ENCODE results near the gene LCN9.
"Not testable (repeated sequence)": the region's sequence is repeated elsewhere in the genome, so short reads cannot be mapped to it uniquely, and the experiment has no call there.

The LCN9 gene

DNA sequence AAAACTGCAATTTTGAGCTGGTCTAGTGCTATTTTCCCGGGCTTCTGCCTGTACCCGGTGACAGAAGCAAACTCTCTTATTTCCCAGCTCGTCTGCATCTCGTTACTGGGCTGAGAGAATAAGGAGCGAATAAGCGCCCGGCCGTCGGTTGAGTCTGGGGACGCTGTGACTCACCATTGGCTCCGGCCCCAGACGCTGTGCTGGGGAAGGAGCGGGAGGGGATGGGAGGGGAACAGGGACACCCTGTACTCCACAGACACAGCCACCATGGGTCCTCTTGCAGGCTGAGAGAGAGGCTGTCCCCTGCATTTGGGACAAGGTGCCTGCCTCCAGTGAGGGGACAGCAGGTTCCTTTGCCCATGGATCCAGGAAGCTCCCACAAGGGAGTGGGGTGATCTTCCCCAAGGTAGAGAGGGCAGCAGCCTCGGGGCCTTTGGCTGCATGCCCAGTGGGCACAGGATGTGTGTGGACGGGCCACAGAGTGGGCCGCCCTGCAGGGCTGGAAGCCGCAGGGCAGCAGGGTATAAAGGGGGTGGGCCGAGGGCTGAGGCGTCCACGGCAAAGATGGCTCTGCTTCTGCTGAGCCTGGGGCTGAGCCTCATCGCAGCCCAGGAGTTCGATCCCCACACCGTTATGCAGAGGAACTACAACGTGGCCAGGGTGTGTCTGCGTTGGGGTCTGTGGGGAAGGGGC is at the start of gene LCN9:
LCN9 (plus strand) TSS at position 552 of the 693 bp plus-strand sequence; CDS start at position 565, 13 bp downstream.
- no peak for DNase-seq (ENCODE audit: extremely low read depth in 1 of 2, low read depth in 1 of 2)

DNA sequence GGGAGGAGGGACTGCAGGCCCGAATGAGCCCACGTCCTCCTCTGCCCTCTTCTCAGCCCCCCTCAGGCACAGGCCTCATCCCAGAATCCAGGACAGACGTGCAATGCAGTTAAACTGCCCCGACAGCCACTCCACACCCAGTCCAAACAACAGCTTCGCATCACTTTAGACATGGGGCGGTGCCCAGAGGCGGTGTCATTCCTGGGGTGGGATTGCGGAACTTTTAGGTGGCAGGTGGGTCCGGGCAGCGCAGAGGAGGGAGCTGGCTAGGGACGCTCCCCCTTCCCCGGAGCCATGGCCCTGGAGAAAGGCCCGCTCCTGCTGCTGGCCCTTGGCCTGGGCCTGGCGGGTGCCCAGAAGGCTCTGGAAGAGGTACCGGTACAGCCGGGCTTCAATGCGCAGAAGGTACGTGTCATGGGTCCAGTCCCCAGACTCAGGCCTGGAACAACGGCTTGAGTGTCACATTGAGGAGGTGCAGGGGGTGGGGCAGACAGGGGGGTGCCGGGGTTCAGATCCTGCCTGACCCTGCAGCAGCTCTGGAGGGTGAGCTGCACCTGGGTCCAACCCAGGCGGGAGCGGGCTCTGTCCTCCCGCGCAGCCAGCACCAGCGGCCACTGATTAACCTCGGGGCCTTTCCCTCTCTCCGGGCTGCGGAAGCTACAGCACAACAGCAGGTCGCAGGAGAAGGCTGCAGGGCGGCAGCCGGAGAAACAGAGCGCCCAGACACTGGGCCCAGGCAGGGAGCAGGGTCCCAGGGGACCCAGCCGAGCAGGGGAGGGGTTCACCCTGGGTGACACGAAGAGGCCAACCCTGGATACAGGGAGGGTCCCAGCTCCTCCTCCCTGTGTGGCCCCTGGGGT is 48.9 kb upstream of the LCN9 start:
- no peak for DNase-seq (ENCODE audit: extremely low read depth in 1 of 2, low read depth in 1 of 2)

DNA sequence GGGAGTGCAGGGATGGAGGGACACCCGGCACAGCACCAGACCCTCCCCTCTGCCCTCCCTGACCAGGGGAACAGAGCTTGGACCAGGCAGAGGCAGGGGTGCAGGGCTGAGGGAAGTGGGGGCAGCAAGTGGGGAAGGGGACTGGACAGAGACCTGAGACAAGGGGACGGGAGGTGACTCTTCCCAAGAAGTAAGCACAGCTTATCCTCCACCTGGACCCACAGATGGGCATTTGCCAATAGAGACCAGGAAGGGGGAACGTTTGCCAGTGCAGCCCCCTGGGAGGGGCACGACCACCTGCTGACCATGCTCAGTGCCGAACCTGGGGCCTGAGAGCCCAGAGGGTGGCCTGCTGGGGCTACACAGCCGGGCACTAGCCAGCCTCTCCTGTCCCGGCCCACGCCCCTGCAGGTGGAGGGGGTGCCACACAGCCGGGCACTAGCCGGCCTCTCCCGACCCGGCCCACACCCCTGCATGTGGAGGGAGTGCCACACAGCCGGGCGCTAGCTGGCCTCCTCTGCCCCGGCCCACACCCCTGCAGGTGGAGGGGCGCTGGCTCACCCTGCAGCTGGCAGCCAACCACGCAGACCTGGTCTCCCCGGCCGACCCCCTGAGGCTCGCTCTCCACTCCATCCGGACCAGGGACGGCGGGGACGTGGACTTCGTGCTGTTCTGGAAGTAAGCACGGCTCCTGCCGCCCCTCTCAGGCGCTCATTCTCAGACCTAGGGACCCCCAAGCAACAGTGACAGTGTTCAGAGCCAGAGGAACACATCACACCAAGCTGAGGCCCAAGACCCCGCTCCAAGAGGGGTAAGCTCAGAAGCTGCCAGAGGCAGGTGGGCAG is 48.1 kb upstream of the LCN9 start:
- no peak for DNase-seq (ENCODE audit: extremely low read depth in 1 of 2, low read depth in 1 of 2)

GRCh38 chr9:135615666-135616618 is 47.2 kb upstream of the LCN9 start:
- no peak for DNase-seq (ENCODE audit: extremely low read depth in 1 of 2, low read depth in 1 of 2)

- DNase-seq (ENCODE audit: extremely low read depth in 1 of 2, low read depth in 1 of 2) = no peak
Measured at GRCh38 chr9:135616619-135617537, 46.2 kb upstream of the LCN9 start.

- DNase-seq (ENCODE audit: extremely low read depth in 1 of 2, low read depth in 1 of 2) = no peak
Measured at GRCh38 chr9:135617538-135617900, 45.6 kb upstream of the LCN9 start.

DNA sequence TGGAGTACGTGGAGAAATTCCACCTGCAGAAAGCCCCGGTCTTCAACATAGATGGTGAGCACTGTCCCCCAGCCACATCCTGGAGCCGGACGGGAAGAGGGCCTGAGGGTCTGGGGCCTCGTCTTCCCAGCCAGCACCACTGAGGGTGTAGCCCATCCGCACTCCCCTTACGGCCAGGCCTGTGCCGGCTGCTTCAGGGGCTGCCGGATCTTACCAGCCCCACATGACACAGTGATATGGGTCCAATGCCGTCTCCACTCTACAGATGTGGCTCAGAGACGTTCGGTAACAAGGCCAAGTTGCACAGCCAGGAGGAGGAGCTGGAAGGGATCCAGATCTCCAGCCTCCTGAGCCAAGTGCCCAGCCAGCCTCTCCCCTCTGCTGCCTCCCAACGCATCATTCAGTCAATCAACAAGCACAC is 45.1 kb upstream of the LCN9 start:
- no peak for DNase-seq (ENCODE audit: extremely low read depth in 1 of 2, low read depth in 1 of 2)

DNA sequence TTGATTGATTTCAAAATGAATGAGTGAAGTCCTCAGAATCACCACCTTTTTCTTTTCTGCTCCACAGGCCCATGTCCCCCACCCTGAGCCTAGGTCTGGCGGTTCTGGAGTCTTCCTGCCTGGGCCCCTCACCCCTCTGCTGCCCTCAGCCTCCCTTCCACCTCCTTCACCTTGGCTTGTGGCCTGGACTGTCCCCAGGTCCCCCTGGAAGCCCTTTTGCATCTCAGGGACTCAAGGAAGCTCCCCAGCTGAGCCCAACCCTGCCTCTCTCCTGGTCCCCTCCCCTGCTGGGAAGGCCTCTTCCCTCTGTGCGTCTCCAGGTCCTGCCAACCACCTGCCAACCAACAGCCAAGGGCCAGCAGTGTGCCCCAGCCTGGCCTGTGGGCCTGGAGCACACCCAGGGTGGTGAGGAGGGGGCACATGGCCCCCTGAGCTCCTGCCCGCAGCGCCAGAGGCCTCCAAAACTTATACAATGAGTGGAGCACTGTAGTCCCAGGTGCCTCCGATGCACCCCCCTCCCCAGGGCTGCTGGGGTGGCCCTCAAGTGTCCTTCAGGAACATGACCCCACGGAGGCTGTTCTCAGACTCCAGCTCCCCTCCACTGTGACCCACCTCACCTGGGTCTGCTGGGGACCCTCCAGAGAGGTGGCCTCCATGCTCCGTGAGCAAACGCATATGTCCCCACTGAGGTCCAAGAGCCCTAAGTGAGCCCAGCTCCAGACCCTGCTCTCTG is 44.1 kb upstream of the LCN9 start:
- no peak for DNase-seq (ENCODE audit: extremely low read depth in 1 of 2, low read depth in 1 of 2)

- no peak for DNase-seq (ENCODE audit: extremely low read depth in 1 of 2, low read depth in 1 of 2)
Measured at GRCh38 chr9:135619599-135619886, 43.6 kb upstream of the LCN9 start.

GRCh38 chr9:135620558-135620957 is 42.6 kb upstream of the LCN9 start:
- DNase-seq (ENCODE audit: extremely low read depth in 1 of 2, low read depth in 1 of 2) = no peak

- DNase-seq (ENCODE audit: extremely low read depth in 1 of 2, low read depth in 1 of 2) = no peak
Measured at GRCh38 chr9:135622415-135623020, 40.6 kb upstream of the LCN9 start.

DNA sequence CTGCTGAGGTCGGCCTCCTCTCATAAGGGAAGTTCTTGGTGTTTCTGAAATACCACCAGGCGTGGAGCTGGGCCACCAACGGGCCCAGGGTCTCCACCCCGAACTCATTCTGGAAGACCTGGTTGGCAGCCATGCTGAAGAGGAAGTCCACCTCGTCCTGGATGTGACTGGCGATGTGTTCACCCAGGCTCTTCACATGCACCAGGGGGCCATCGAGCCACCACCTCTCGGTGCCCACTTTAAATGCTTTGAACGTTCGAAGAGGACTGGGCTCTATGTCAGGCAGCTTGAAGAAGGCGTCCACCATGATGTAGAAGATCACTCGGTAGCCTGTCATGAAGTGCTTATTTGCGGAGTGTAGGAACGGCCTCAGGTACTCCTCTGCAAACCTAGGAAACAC is 38.8 kb upstream of the LCN9 start:
- no peak for DNase-seq (ENCODE audit: extremely low read depth in 1 of 2, low read depth in 1 of 2)

- no peak for DNase-seq (ENCODE audit: extremely low read depth in 1 of 2, low read depth in 1 of 2)
Measured at GRCh38 chr9:135632841-135633240, 30.3 kb upstream of the LCN9 start.

DNA sequence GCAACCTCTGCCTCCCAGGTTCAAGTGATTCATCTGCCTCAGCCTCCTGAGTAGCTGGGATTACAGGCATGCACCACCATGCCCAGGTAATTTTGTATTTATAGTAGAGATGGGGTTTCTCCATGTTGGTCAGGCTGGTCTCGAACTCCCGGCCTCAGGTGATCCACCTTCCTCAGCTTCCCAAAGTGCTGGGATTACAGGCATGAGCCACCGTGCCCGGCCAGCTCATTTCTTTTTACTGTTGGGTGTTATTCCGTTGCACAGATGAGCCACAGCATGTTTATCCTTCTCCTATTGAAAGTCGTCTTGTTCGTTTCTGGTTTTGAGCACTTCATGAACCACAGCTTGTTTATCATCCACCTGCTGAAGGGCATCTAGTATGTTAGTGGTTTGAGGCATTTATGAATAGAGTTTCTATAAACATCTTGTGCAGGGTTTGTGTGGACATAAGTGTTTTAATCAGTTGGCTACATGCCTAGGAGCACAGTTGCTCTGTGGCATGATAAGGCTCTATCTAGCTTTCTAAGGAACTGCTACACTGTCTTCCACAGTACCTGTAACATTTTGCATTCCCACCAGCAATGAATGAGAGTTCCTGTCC is 26.1 kb upstream of the LCN9 start:
- DNase-seq (ENCODE audit: extremely low read depth in 1 of 2, low read depth in 1 of 2) = not testable (repeated sequence)

- DNase-seq (ENCODE audit: extremely low read depth in 1 of 2, low read depth in 1 of 2) = no peak
Measured at GRCh38 chr9:135639196-135639595, 23.9 kb upstream of the LCN9 start, which contains the start of gene GLT6D1. Gene GLT6D1 (minus strand): TSS chr9:135639540. CDS start chr9:135639187, 353 bp downstream.

- DNase-seq (ENCODE audit: extremely low read depth in 1 of 2, low read depth in 1 of 2) = no peak
Measured at GRCh38 chr9:135641047-135641446, 22.1 kb upstream of the LCN9 start.

DNA sequence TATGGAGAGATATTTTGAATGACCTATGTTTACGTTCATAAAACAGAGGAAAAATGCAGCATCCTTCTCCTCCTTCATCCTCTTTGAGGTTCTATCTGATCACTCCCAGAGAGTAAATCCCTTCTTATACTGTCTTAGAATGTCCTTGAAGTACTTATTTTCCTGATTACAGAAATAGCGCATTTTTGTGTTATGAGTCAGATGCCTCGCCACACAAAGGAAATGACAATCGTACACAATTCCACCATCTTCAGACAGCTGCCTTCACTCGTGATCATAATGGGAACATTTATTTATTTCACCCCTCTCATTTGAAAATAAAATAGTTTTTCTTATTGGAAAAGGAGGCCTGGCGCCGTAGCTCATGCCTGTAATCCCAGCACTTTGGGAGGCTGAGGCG is 21.4 kb upstream of the LCN9 start:
- DNase-seq (ENCODE audit: extremely low read depth in 1 of 2, low read depth in 1 of 2) = no peak
